Fibroblast of lung (primary cell): ENCODE measurements around the gene APEX2. TPM values are rescaled to one million over a fixed set of nuclear protein-coding genes. Genes with fewer than 3 reads are reported as not detected.

ENCODE experiments used
- DNase-seq, 2 donors: peaks; one replicate each; pipeline versions ENCODE4 v3.0.0 to v3.0.0-alpha.2; 2010; ENCODE audit warnings: low read depth in 2 of 2
- H2AFZ ChIP-seq: 2 replicates; pipeline ENCODE4 v1.5.1; 2012; ENCODE audit warnings: low read length, control low read depth, inconsistent platforms
- H3K27ac ChIP-seq: 2 replicates; pipeline ENCODE4 v1.5.1; 2011; ENCODE audit warnings: low read length, control low read depth; ENCODE audit not compliant: insufficient read depth
- H3K27me3 ChIP-seq: 2 replicates; pipeline ENCODE4 v1.5.1; 2011; ENCODE audit warnings: mild to moderate bottlenecking, low read length; ENCODE audit not compliant: control insufficient read depth, insufficient read depth
- H3K36me3 ChIP-seq: 2 replicates; pipeline ENCODE4 v1.5.1; 2011; ENCODE audit warnings: low read length; ENCODE audit not compliant: control insufficient read depth, insufficient read depth
- H3K4me1 ChIP-seq: 2 replicates; pipeline ENCODE4 v1.5.1; 2011; ENCODE audit warnings: low read length; ENCODE audit not compliant: control insufficient read depth, insufficient read depth; ENCODE audit errors: extremely low read depth
- H3K4me2 ChIP-seq: 2 replicates; pipeline ENCODE4 v1.5.1; 2011; ENCODE audit warnings: low read length, control low read depth; ENCODE audit not compliant: insufficient read depth; ENCODE audit errors: extremely low read depth
- H3K4me3 ChIP-seq, 4 experiments: fragments of 200-600 bp in 1 of 4; sonication (generic) in 1 of 4; replicated peaks in 1 of 4; 2 replicates each; pipeline ENCODE4 v1.5.1; 2011 to 2016; ENCODE audit warnings: low read length in 4 of 4, low read depth in 3 of 4, mild to moderate bottlenecking in 3 of 4, control low read depth in 2 of 4, inconsistent platforms in 1 of 4, mixed read lengths in 1 of 4; ENCODE audit not compliant: insufficient read depth in 1 of 4; ENCODE audit errors: control extremely low read depth in 1 of 4
- H3K79me2 ChIP-seq: 2 replicates; pipeline ENCODE4 v1.5.1; 2012; ENCODE audit warnings: mild to moderate bottlenecking, low read length, inconsistent platforms; ENCODE audit not compliant: control insufficient read depth, insufficient read depth
- H3K9ac ChIP-seq: 2 replicates; pipeline ENCODE4 v1.5.1; 2011; ENCODE audit warnings: mild to moderate bottlenecking, low read length, control low read depth; ENCODE audit not compliant: insufficient read depth
- H3K9me3 ChIP-seq: 2 replicates; pipeline ENCODE4 v1.5.1; 2012; ENCODE audit warnings: low read depth, low read length; ENCODE audit not compliant: control insufficient read depth, insufficient read depth
- H4K20me1 ChIP-seq: 2 replicates; pipeline ENCODE4 v1.5.1; 2011; ENCODE audit warnings: low read length; ENCODE audit not compliant: control insufficient read depth, insufficient read depth; ENCODE audit errors: extremely low read depth
- EZH2 ChIP-seq: IDR thresholded peaks from 2 replicates; pipeline ENCODE4 v1.5.1; 2012; ENCODE audit warnings: low read length, control low read depth, mild to moderate bottlenecking; ENCODE audit errors: missing control alignments
- polyA plus RNA-seq, 2 donors: library from polyadenylated mRNA; depleted of rRNA in 1 of 2; stranded (reverse) in 1 of 2; unstranded in 1 of 2; fragments of >200 nt; gene quantifications; 2 replicates each; pipeline ENCODE4 v1.2.1, GENCODE V29; 2011 to 2012; ENCODE audit warnings: missing spikeins in 1 of 2
- total RNA-seq: library from RNA; depleted of rRNA; stranded (reverse); fragments of >200 nt; gene quantifications from 2 replicates; pipeline ENCODE4 v1.2.1, GENCODE V29; 2014
- TF ChIP-seq, protein P1 (sequence below), 2 donors: IDR thresholded peaks in 1 of 2; conservative IDR thresholded peaks in 1 of 2; 1 replicate in 1 of 2; 2 replicates in 1 of 2; pipeline ENCODE4 v1.5.1; 2011 to 2012; ENCODE audit warnings: low read length in 2 of 2, control low read depth in 1 of 2, inconsistent platforms in 1 of 2, low read depth in 1 of 2, mild to moderate bottlenecking in 1 of 2

APEX2 gene
- total and polyA plus RNA-seq, 2 donors (not counting 1 experiment from before 2014, with no cell fraction given), result 4.8 to 11.0 TPM

GRCh38 chrX:54961750-54962149 lies 38.4 kb upstream of the APEX2 start:
- H3K79me2 ChIP-seq, result no peaks in the 10 kb centered on the region
- H3K27ac ChIP-seq, result no peak overlapping the region
- H3K9me3 ChIP-seq, result no peaks in the 10 kb centered on the region
- no peaks in the 10 kb centered on the region for H3K27me3 ChIP-seq
- H3K4me1 ChIP-seq, result no peaks in the 10 kb centered on the region
- no peak overlapping the region for H2AFZ ChIP-seq
- no peak overlapping the region for H3K9ac ChIP-seq
- DNase-seq, result no peak
- H4K20me1 ChIP-seq, result no peaks in the 10 kb centered on the region
- H3K36me3 ChIP-seq, result no peaks in the 10 kb centered on the region
- TF ChIP-seq, protein P1, sequence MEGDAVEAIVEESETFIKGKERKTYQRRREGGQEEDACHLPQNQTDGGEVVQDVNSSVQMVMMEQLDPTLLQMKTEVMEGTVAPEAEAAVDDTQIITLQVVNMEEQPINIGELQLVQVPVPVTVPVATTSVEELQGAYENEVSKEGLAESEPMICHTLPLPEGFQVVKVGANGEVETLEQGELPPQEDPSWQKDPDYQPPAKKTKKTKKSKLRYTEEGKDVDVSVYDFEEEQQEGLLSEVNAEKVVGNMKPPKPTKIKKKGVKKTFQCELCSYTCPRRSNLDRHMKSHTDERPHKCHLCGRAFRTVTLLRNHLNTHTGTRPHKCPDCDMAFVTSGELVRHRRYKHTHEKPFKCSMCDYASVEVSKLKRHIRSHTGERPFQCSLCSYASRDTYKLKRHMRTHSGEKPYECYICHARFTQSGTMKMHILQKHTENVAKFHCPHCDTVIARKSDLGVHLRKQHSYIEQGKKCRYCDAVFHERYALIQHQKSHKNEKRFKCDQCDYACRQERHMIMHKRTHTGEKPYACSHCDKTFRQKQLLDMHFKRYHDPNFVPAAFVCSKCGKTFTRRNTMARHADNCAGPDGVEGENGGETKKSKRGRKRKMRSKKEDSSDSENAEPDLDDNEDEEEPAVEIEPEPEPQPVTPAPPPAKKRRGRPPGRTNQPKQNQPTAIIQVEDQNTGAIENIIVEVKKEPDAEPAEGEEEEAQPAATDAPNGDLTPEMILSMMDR (conservative IDR thresholded peaks at IDR 0.05 in 1 of 2, IDR thresholded peaks at IDR 0.05 in 1 of 2; ENCODE audit: low read depth in 1 of 2, low read length in 2 of 2), result no peak
- no peak for TF ChIP-seq EZH2
- no peak overlapping the region for H3K4me3 ChIP-seq
- H3K4me2 ChIP-seq, result no peak overlapping the region

- no peak for DNase-seq
- no peaks in the 10 kb centered on the region for H4K20me1 ChIP-seq
- TF ChIP-seq EZH2, result no peak
- TF ChIP-seq, protein P1 (conservative IDR thresholded peaks at IDR 0.05 in 1 of 2, IDR thresholded peaks at IDR 0.05 in 1 of 2; ENCODE audit: low read depth in 1 of 2, low read length in 2 of 2), result no peak
- H2AFZ ChIP-seq, result no peak overlapping the region
- no peak overlapping the region for H3K27ac ChIP-seq
- no peaks in the 10 kb centered on the region for H3K4me1 ChIP-seq
- H3K9me3 ChIP-seq, result no peaks in the 10 kb centered on the region
- H3K4me3 ChIP-seq, result no peak overlapping the region
- H3K9ac ChIP-seq, result no peak overlapping the region
- H3K79me2 ChIP-seq, result no peaks in the 10 kb centered on the region
- no peaks in the 10 kb centered on the region for H3K27me3 ChIP-seq
- no peaks in the 10 kb centered on the region for H3K36me3 ChIP-seq
- no peak overlapping the region for H3K4me2 ChIP-seq
Observed at GRCh38 chrX:54964766-54965497, 35.2 kb upstream of the APEX2 start.

- H3K4me3 ChIP-seq, result no peak overlapping the region
- no peaks in the 10 kb centered on the region for H3K36me3 ChIP-seq
- H3K79me2 ChIP-seq, result no peaks in the 10 kb centered on the region
- H3K9me3 ChIP-seq, result no peaks in the 10 kb centered on the region
- H3K27me3 ChIP-seq, result no peaks in the 10 kb centered on the region
- H4K20me1 ChIP-seq, result no peaks in the 10 kb centered on the region
- DNase-seq, result no peak
- TF ChIP-seq EZH2, result no peak
- TF ChIP-seq, protein P1 (conservative IDR thresholded peaks at IDR 0.05 in 1 of 2, IDR thresholded peaks at IDR 0.05 in 1 of 2; ENCODE audit: low read depth in 1 of 2, low read length in 2 of 2), result no peak
- H2AFZ ChIP-seq, result no peak overlapping the region
- H3K27ac ChIP-seq, result no peak overlapping the region
- no peak overlapping the region for H3K4me2 ChIP-seq
- no peaks in the 10 kb centered on the region for H3K4me1 ChIP-seq
- H3K9ac ChIP-seq, result no peak overlapping the region
Observed at GRCh38 chrX:54977387-54977786, 22.8 kb upstream of the APEX2 start.
